ENCODE data around the gene TNS3. TPM values are rescaled to one million over a fixed set of nuclear protein-coding genes. Genes with fewer than 3 reads are reported as not detected.

The TNS3 gene
- total and polyA plus RNA-seq, 9 of the 15 experiments (the other 6 are each of a cell fraction or from before 2014, with no cell fraction given): 0.20 TPM; not detected in 8

DNA sequence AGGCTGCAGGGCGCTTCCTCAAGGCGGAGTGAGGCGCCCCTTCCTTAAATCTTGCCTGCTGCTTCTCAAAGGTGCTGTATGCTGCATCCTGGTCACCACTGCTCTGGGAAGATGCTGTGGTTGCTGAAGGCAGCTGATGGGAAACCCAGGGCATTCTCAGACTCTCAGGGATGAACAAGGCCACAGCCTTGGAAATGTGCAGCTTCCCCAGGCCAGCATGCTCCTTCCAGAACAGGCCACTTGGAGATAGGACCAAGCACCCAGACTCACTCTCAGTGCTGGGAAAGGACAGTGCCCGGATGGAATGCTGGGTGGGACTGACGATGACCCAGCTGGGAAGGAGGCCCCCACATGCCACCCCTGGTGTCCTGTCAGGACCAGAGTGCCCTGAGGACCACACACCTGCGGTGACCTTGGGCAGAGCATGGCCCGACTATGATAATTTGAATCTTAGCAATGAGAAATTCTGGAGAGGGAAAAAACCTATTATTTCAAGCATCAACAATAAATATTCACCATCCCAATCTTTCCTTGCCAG lies 235.5 kb downstream of the TNS3 start (continued):
- TF ChIP-seq, protein P1, sequence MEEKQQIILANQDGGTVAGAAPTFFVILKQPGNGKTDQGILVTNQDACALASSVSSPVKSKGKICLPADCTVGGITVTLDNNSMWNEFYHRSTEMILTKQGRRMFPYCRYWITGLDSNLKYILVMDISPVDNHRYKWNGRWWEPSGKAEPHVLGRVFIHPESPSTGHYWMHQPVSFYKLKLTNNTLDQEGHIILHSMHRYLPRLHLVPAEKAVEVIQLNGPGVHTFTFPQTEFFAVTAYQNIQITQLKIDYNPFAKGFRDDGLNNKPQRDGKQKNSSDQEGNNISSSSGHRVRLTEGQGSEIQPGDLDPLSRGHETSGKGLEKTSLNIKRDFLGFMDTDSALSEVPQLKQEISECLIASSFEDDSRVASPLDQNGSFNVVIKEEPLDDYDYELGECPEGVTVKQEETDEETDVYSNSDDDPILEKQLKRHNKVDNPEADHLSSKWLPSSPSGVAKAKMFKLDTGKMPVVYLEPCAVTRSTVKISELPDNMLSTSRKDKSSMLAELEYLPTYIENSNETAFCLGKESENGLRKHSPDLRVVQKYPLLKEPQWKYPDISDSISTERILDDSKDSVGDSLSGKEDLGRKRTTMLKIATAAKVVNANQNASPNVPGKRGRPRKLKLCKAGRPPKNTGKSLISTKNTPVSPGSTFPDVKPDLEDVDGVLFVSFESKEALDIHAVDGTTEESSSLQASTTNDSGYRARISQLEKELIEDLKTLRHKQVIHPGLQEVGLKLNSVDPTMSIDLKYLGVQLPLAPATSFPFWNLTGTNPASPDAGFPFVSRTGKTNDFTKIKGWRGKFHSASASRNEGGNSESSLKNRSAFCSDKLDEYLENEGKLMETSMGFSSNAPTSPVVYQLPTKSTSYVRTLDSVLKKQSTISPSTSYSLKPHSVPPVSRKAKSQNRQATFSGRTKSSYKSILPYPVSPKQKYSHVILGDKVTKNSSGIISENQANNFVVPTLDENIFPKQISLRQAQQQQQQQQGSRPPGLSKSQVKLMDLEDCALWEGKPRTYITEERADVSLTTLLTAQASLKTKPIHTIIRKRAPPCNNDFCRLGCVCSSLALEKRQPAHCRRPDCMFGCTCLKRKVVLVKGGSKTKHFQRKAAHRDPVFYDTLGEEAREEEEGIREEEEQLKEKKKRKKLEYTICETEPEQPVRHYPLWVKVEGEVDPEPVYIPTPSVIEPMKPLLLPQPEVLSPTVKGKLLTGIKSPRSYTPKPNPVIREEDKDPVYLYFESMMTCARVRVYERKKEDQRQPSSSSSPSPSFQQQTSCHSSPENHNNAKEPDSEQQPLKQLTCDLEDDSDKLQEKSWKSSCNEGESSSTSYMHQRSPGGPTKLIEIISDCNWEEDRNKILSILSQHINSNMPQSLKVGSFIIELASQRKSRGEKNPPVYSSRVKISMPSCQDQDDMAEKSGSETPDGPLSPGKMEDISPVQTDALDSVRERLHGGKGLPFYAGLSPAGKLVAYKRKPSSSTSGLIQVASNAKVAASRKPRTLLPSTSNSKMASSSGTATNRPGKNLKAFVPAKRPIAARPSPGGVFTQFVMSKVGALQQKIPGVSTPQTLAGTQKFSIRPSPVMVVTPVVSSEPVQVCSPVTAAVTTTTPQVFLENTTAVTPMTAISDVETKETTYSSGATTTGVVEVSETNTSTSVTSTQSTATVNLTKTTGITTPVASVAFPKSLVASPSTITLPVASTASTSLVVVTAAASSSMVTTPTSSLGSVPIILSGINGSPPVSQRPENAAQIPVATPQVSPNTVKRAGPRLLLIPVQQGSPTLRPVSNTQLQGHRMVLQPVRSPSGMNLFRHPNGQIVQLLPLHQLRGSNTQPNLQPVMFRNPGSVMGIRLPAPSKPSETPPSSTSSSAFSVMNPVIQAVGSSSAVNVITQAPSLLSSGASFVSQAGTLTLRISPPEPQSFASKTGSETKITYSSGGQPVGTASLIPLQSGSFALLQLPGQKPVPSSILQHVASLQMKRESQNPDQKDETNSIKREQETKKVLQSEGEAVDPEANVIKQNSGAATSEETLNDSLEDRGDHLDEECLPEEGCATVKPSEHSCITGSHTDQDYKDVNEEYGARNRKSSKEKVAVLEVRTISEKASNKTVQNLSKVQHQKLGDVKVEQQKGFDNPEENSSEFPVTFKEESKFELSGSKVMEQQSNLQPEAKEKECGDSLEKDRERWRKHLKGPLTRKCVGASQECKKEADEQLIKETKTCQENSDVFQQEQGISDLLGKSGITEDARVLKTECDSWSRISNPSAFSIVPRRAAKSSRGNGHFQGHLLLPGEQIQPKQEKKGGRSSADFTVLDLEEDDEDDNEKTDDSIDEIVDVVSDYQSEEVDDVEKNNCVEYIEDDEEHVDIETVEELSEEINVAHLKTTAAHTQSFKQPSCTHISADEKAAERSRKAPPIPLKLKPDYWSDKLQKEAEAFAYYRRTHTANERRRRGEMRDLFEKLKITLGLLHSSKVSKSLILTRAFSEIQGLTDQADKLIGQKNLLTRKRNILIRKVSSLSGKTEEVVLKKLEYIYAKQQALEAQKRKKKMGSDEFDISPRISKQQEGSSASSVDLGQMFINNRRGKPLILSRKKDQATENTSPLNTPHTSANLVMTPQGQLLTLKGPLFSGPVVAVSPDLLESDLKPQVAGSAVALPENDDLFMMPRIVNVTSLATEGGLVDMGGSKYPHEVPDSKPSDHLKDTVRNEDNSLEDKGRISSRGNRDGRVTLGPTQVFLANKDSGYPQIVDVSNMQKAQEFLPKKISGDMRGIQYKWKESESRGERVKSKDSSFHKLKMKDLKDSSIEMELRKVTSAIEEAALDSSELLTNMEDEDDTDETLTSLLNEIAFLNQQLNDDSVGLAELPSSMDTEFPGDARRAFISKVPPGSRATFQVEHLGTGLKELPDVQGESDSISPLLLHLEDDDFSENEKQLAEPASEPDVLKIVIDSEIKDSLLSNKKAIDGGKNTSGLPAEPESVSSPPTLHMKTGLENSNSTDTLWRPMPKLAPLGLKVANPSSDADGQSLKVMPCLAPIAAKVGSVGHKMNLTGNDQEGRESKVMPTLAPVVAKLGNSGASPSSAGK (IDR thresholded peaks at IDR 0.05): no peak
- TF ChIP-seq ZFP30 (CRISPR knock-in tag; IDR thresholded peaks at IDR 0.05; ENCODE audit: borderline replicate concordance): no peak
- no peak for TF ChIP-seq NFRKB (IDR thresholded peaks at IDR 0.05; ENCODE audit: low read depth)
- TF ChIP-seq, protein P2, sequence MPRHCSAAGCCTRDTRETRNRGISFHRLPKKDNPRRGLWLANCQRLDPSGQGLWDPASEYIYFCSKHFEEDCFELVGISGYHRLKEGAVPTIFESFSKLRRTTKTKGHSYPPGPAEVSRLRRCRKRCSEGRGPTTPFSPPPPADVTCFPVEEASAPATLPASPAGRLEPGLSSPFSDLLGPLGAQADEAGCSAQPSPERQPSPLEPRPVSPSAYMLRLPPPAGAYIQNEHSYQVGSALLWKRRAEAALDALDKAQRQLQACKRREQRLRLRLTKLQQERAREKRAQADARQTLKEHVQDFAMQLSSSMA (CRISPR knock-in tag; IDR thresholded peaks at IDR 0.05): no peak
- no peak for TF ChIP-seq TAF9B (IDR thresholded peaks at IDR 0.05; ENCODE audit: partially characterized antibody)
- TF ChIP-seq CBFA2T2 (conservative IDR thresholded peaks at IDR 0.05): no peak
- no peak for TF ChIP-seq GATA2 (CRISPR knock-in tag; IDR thresholded peaks at IDR 0.05)
- TF ChIP-seq, protein P3, sequence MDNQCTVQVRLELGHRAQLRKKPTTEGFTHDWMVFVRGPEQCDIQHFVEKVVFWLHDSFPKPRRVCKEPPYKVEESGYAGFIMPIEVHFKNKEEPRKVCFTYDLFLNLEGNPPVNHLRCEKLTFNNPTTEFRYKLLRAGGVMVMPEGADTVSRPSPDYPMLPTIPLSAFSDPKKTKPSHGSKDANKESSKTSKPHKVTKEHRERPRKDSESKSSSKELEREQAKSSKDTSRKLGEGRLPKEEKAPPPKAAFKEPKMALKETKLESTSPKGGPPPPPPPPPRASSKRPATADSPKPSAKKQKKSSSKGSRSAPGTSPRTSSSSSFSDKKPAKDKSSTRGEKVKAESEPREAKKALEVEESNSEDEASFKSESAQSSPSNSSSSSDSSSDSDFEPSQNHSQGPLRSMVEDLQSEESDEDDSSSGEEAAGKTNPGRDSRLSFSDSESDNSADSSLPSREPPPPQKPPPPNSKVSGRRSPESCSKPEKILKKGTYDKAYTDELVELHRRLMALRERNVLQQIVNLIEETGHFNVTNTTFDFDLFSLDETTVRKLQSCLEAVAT (IDR thresholded peaks at IDR 0.05): no peak
- TF ChIP-seq CEBPB (tag; IDR thresholded peaks at IDR 0.05): no peak
- TF ChIP-seq ZBTB1 (CRISPR knock-in tag; IDR thresholded peaks at IDR 0.05; ENCODE audit: borderline replicate concordance, low read depth): no peak
